ENCODE results near the gene NPHP4. TPM values are rescaled to one million over a fixed set of nuclear protein-coding genes. Genes with fewer than 3 reads are reported as not detected.

Gene NPHP4
- polyA plus RNA-seq, 1 of the 3 experiments (the other 2 are of a cell fraction): 7.0 TPM

- no peak overlapping the region for H2AFZ ChIP-seq (ENCODE audit: low read depth)
- H3K27me3 ChIP-seq (ENCODE audit: insufficient read depth): no peaks in the 10 kb centered on the region
- no peak overlapping the region for H3K9ac ChIP-seq
- H3F3A ChIP-seq (replicated peaks; ENCODE audit: insufficient read depth): peaks cover 3% of the 10 kb centered on the region
- TF ChIP-seq IRF3 (IDR thresholded peaks at IDR 0.05; ENCODE audit: low read depth, low read length) (no peak), POLR2AphosphoS5 (IDR thresholded peaks at IDR 0.05; ENCODE audit: low read depth, low read length) (no peak), FOXJ3 (CRISPR knock-in tag; IDR thresholded peaks at IDR 0.05) (no peak), TCF12 (IDR thresholded peaks at IDR 0.05) (no peak), SIN3A (IDR thresholded peaks at IDR 0.05; ENCODE audit: borderline replicate concordance, low read depth, low read length) (no peak), ELF1 (IDR thresholded peaks at IDR 0.05) (no peak), EZH2phosphoT487 (IDR thresholded peaks at IDR 0.05; ENCODE audit: borderline replicate concordance, low read depth) (no peak), NRF1 (IDR thresholded peaks at IDR 0.05; ENCODE audit: low read depth, low read length) (no peak), RXRA (IDR thresholded peaks at IDR 0.05; ENCODE audit: borderline replicate concordance, low read depth) (no peak), EP300 (IDR thresholded peaks at IDR 0.05; ENCODE audit: borderline replicate concordance in 1 of 2, low read depth in 1 of 2, low read length in 1 of 2) (no peak), REST (IDR thresholded peaks at IDR 0.05; ENCODE audit: low read depth, low read length) (no peak), CTCF (IDR thresholded peaks at IDR 0.05) (no peak), USF1 (IDR thresholded peaks at IDR 0.05; ENCODE audit: borderline replicate concordance, low read depth) (no peak), RFX5 (IDR thresholded peaks at IDR 0.05; ENCODE audit: low read length) (no peak), MEF2A (IDR thresholded peaks at IDR 0.05; ENCODE audit: borderline replicate concordance, low read depth) (no peak)
- no peak overlapping the region for H3K4me2 ChIP-seq
- no peaks in the 10 kb centered on the region for H3K9me3 ChIP-seq
- no peaks in the 10 kb centered on the region for H3K9me2 ChIP-seq
- H3K79me2 ChIP-seq (ENCODE audit: insufficient read depth): no peaks in the 10 kb centered on the region
- H3K27ac ChIP-seq (ENCODE audit: low read depth in 2 of 2, low read length in 1 of 2): no peak overlapping the region
- peaks cover 0 to 14% of the 10 kb centered on the region in 2 experiments for H3K36me3 ChIP-seq (replicated peaks in 1 of 2; ENCODE audit: control insufficient read depth in 1 of 2, insufficient read depth in 2 of 2, low read length in 1 of 2)
- CTCF ChIA-PET: interaction anchor here (1.7 kb wide), 1 partner anchor 101 kb away, joined by 4 read pairs; no protein-coding TSS in a partner anchor
- no peaks in the 10 kb centered on the region for H3K4me1 ChIP-seq (ENCODE audit: control insufficient read depth in 1 of 2, insufficient read depth in 2 of 2, low read depth in 1 of 2, low read length in 1 of 2)
- no peak overlapping the region for H3K4me3 ChIP-seq (ENCODE audit: low read depth in 2 of 2, low read length in 1 of 2)
- no peak for DNase-seq
- no peaks in the 10 kb centered on the region for H4K20me1 ChIP-seq (ENCODE audit: insufficient read depth)
- no CpG with 5 or more reads among the region's 16 CpGs for WGBS (ENCODE audit: low lambda C conversion rate)
- POLR2A ChIA-PET: no interaction called here
These were observed 119.3 kb downstream of the NPHP4 start for GRCh38 chr1:5872886-5873285.
